Activated CD4-positive, alpha-beta T cell treated with anti-CD3 and anti-CD28 coated beads for 4 hours (primary cell): ENCODE results near the gene FDPS.
"Not testable (repeated sequence)": the region's sequence is repeated elsewhere in the genome, so short reads cannot be mapped to it uniquely, and the experiment has no call there.

Source experiments
- DNase-seq, 2 donors: peaks; one replicate each; pipeline ENCODE4 v3.0.0-alpha.2; 2020

FDPS gene

DNA sequence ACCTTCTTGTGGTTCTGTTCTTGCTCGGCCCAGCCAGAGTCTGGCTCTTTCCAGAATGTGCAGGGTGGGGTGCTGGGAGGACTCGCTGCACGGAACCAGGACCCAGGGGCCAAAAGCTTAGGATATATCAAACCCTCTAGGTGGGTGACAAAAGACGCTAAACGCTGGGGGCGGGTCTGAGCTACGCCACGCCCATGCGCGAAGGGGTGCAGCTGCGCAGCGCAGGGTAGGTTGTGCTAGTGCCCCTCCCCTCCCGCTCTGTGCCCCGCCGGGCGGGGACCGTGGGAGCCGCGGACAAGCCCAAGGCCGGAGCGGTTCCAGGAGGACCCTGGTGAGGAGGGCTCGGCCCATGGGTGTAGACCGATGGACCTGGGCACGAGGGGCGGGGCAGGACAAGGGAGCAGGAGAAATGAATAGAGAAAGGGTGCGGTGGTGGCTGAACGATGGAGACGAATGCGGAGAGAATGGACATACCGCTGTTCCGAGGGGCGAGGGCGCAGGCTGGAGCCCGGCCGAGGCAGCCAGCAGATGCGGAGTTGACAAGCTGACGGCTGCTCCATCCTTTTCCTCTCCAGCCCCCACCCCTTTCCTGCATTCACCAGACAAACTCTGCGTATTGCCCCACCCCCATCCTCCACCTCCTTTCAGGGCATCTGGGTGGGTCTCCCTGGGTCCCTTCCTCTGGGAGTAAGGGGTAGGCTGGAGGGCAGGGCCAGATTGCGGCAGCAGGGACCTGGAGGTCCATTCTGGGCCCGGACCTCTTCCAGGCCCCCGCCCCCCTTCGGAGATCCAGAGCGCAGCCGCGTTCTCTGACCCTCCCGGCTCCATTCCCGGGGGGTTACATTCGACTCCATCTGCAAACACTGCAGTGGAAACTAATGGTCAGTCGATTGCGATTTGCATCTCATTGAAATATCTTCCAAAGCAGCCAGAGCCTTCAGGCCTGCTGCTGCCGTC, 12.3 kb downstream of the FDPS start, which contains the start of gene RUSC1:
TSS of gene RUSC1 (plus strand) at position 234 of the 957 bp plus-strand sequence. CDS start 880 bp downstream, outside the sequence.
- peak; percentile 69 to 74 for DNase-seq

DNA sequence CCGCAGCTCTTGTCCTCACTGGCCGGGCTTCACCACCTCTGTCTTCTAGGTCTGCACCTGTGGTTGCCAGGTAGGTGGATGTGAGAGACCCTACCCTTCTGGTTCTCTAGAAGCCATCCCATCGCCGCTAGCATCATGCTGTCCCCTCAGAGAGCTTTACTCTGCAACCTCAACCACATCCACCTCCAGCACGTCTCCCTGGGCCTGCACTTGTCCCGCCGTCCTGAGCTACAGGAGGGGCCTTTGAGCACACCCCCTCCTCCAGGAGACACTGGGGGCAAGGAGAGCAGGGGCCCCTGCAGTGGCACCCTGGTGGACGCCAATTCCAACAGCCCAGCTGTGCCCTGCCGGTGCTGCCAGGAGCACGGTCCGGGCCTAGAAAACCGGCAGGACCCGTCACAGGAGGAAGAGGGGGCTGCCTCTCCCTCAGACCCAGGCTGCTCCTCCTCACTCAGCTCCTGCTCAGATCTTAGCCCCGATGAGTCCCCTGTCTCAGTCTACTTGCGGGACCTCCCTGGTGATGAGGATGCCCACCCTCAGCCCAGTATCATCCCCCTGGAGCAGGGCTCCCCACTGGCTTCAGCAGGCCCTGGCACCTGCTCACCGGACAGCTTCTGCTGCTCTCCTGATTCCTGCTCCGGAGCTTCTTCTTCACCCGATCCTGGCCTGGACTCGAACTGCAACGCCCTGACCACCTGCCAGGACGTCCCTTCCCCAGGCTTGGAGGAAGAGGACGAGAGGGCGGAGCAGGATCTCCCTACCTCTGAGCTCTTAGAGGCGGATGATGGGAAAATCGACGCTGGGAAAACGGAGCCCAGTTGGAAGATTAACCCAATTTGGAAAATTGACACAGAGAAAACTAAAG, 13.2 kb downstream of the FDPS start:
- no peak for DNase-seq

DNA sequence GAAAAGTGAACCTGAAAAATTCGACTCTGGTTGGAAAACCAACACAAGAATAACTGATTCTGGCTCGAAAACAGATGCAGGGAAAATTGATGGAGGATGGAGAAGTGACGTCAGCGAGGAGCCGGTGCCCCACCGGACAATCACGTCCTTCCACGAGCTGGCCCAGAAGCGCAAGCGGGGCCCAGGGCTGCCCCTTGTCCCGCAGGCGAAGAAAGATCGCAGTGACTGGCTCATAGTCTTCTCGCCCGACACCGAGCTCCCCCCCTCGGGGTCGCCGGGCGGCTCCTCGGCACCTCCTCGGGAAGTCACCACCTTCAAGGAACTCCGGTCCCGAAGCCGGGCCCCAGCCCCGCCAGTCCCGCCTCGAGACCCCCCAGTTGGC, 13.9 kb downstream of the FDPS start:
- DNase-seq = no peak

DNA sequence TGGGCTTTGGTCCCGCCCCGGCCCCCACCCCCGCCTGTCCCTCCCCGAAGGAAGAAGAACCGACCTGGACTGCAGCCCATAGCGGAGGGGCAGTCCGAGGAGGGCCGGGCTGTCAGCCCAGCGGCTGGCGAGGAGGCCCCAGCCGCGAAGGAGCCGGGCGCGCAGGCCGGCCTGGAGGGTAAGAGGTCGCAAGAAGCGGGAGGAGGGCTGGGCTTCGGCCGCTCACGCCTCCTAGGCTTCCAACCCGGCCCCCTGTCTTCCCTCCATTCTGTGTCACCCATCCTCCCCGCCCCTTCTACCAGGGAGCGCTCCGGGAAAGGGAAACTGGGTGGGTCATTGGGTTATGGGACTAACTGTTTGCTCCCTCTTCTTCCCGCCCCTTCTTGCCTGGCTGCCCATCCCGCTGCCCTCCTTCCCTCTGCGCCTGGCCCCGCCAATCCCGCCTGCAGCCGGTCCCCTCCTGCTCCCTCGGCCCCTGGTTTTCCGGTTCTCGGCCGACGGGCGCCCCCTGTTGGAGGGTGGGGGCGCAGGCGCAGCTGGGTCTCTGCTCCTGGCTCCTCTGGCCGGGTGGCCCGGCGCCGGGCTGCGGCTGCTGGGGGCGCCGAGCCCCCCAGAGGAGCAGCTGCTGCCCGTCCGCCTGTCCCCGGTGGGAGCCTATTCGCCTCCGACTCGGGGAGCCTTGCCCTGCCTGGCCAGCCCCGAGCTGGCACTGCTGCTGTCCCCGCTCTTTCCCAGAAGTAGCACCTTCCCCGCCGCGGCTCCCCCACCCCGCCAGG, 14.5 kb downstream of the FDPS start:
- peak; percentile 81 to 88 for DNase-seq

DNA sequence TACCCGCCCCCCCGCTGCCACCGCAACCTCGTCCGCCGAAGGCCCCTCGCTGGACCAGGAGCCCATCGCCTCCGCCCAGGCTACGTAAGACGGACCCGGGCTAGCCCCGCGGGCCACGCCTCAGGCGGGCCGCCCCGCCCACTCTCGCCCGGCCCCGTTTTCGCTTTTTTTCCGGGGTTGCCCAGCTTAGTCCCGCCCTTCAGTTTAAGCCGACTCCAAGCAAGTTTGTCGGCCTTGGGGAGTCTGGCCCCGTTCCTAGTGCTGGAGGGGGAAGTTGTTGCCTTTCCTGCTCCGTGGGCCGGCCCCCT, 15.0 kb downstream of the FDPS start:
- peak; percentile 70 to 78 for DNase-seq

DNA sequence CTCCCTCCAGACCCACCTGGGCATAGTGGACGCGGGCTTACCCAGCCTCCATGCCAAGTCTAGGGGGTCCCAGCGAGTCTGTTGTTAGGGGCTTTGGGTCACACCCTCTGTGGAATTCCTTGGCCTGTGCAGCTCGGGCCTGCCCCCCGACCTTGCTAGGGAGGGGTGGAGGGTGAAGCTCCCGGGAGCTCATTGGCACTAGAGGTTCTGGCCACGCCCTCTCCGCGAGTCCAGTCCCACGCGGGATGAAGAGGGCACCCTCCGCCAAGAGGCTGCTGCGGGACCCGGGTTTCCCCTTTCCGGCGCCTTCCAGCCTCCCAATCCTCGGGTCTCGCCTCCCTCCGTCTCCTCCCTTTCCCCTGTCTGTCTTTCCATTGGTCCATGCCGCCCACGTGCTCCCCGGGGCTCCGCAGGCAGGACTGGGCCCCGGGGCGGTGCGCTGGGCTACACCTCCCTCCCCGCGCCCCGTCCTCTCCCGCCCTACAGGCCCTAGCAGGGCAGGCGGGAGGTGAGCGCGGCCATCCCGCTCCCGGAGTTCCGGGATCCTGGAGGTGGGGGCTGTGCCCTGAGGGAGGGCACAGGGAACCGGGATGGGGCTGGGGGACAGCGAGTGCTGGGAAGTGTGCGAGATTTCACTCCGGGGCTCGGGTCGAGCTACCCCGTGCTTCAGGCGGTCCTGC, 15.5 kb downstream of the FDPS start:
- peak; percentile 83 to 84 for DNase-seq

DNA sequence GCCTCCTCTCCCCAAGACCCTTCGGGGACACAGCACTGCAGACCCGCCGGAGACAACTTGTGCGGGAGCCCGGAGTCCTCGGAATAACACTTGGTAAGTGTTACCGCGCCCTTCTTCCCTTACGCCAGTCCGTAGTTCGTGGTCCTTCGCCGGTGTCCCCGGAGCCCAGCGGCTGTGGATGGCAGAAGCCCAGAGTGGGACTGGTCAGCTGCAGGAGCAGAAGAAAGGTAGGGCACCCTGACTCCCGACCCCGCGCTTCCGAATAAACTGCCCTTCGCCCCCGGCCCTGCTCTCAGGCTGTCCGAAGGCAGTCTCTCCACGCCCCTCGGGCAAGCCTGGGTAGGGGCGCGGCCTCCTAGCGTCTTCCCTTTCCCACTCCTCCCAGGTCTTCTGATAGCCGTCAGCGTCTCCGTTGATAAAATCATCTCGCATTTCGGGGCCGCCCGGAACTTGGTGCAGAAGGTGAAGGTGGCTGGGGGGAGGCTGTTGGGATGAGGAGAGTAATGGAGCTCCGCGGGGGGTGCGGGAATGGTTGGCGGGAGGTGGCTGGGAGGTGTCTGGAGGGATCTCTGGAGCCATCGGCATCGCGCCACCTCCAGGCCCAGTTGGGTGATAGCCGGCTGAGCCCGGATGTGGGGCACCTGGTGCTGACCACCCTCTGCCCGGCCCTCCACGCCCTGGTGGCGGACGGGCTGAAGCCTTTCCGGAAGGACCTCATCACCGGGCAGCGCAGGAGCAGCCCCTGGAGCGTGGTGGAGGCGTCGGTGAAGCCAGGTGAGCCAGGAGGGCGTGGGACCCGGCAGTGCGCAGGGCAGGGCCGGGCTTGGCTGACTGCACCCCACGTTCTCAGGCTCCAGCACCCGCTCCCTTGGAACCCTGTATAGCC, 16.3 kb downstream of the FDPS start:
- peak in 1 of 2 donors; percentile 13 for DNase-seq

DNA sequence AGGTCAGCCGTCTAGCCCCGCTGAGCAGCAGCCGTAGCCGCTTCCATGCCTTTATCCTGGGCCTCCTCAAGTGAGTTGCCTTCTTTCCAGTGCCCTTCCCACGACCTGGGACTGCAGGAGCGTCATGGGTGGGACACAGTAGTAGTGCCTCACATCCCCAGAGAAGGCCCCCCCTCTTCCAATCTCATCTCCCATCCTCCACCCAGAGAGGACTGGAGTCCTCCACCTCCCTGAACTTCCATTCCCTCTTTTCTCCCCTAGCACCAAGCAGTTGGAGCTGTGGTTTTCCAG, 16.9 kb downstream of the FDPS start:
- DNase-seq = no peak

DNA sequence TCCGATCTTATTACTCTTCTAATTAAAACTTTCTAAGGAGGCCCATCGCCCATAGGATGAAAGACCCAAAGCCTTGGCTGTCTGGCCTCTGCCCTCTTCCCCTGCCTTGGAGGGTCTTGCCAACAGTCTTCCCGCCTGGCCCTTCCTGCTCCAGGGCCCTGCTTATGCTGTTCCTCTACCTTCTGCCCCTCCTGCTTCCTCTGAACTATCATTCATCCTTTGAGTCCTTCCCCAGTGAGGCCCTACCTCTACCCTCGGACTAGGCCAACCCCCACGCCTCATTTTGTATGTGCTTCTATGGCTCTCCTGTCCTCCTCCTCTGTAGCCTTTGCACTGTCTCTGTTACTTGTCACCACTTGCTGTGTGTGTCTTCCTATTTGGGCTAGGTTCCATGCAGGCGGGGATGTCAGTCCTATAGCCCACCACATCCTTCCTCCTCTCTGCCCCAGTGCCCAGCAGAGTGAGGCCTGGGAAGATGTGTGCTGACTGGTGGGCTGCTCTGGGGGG, 17.4 kb downstream of the FDPS start:
- no peak for DNase-seq

DNA sequence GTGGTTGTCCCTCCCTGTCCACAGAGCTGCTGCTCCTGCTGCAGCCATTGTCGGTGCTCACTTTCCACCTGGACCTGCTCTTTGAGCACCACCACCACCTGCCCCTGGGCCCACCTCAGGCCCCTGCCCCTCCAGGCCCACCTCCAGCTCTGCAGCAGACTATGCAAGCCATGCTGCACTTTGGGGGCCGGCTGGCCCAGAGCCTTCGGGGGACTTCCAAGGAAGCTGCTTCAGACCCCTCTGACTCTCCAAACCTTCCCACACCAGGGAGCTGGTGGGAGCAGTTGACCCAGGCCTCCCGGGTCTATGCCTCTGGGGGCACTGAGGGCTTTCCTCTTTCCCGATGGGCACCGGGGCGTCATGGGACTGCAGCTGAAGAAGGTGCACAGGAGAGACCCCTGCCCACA, 18.0 kb downstream of the FDPS start:
- no peak for DNase-seq

DNA sequence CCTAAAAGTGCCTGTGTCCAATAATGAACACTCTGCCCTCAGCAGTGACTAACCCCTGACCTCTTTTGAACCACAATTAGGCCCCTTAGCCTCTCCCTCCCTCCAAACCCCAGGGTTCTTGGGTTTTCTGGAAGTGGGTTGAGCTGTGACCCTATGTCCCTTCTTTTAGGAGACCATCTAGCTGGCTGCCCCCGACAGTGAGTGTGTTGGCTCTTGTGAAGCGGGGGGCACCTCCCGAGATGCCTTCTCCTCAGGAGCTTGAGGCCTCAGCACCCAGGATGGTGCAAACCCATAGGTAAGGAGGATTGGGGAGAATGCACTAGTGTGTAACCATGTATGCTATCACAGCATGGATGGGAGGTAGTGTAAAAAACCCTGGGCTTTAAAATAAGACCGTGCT, 19.3 kb downstream of the FDPS start:
- no peak for DNase-seq

DNA sequence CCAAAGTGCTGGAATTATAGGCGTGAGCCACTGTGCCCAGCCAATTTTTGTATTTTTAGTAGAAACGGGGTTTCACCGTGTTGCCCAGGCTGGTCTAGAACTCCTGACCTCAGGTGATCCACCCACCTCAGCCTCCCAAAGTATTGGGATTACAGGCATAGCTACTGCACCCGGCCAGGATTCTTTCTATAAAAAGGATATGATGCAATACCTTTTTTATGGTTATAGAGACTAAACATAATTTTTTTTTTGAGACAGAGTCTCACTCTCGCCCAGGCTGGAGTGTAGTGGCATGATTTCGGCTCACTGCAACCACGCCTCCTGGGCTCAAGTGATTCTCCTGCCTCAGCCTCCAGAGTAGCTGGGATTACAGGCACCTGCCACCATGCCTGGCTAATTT, 20.2 kb downstream of the FDPS start:
- not testable (repeated sequence) for DNase-seq

DNA sequence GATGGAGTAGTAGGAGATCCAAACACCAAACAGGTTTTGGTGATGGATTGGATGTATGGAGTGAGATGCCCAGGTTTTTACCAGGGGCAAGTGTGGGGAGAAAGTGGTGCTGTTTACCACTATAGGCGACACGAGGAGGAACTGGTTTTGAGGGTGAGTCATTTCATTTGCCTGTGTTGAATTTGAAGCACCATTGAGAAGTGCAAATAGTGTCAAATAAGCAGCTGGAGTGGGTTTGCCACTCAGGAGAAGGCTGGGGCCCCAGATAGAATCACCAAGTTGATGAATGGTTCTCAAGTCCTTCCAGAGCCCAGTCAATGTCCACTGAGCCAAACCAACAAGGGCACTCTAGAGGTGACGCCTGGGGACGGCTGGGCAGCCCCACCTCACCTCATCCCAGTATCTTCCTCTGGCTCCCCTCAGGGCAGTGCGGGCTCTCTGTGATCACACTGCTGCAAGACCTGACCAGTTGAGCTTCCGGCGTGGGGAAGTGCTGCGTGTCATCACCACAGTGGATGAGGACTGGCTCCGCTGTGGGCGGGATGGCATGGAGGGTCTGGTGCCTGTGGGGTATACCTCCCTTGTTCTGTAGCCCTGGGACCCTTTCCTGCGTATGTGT, 21.4 kb downstream of the FDPS start:
- no peak for DNase-seq

DNA sequence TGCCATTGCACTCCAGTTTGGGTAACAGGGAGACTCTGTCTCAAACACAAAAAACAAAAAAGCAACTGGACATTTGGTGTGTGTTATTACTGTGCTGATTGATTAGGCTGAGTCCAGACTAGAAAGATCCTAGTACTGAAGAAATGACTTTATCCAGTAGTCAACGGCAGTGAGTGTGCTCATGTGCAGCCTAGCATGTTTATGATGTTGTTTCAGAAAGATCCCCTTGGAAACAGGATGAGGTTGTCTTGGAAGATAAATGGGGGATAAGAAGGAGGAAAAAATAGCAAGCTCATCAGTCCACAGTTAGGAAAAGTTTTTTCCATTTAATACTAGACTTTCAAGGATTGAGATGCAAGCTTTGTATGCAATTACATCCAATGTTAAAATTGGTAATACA, 26.3 kb downstream of the FDPS start:
- no peak for DNase-seq

DNA sequence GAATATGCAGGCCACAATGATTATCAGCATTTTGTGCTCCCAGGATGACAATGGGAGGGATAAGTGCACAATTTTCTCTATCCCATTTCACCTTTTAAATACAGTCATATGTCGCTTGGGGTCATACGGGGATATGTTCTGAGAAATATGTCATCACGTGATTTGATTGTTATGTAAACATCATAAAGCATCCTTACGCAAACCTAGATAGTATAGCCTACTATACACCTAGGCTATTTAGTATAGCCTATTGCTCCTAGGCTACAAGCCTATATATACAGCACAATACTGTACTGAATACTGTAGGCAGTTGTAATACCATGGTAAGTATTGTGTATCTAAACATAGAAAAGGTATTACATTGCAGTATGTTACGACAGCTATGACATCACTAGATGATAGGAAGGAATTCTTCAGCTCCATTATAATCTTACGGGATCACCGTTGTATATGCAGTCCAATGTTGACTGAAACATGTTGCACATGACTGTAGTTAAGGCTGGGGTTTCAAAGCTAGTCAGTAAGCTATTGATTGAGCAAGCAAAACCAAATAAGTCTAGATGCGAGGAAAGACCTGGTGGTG, 30.9 kb downstream of the FDPS start:
- DNase-seq = no peak

DNA sequence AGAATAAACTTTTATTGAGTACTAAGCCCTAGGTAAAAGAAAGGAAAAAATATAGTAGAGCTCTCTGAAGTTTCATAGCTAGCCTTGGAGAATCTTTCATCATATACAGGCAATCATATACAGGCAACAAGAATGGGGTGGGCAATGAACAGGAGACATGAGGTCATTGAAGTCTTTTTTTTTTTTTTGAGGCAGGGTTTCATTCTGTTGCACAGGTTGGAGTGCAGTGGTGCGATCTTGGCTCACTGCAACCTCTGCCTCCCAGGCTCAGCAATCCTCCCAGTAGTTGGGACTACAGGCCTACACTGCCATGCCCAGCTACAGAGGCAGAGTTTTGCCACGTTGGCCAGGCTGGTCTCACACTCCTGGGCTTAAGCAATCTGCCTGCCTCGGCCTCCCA, 34.2 kb downstream of the FDPS start:
- DNase-seq = no peak

DNA sequence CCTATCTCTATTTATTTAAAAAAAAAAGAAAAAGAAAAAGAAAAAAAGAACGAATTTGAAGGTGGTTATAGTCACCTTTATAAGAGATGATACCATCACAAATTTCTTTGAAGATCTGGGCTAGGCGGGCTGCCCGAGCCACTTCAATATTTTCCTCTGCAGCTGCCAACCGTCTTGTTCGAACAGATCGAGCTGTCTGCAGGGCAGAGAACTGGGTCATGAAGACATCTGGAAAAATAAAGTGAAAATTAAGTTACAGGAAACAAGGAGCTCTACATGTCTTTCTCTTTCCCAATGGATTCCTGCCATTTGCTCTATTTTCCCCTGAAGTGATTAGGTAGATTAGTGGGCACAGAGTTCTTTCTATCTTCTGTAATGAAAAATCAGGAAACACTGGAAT, 44.0 kb downstream of the FDPS start:
- DNase-seq = no peak

DNA sequence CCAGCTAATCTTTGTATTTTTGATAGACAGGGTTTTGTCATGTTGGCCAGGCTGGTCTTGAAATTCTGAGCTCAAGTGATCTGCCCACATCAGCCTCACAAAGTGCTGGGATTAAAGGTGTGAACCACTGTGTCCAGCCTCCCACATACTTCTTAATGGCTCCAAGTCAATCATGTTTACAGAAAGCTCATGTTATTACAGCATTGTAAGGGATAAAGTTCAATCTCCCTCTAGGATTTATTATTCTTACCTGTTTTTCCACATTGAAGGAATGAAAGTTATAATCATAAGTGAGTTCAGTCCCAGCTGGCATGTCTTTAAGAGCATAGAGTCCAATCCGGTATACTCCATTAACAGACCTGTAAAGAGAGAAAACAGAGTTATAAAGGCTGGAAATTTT, 51.4 kb downstream of the FDPS start:
- no peak for DNase-seq
